GM12875 (cell line): ENCODE measurements around the gene SCEL.
"Not testable (repeated sequence)": the region's sequence is repeated elsewhere in the genome, so short reads cannot be mapped to it uniquely, and the experiment has no call there.

Source experiments
- H3K4me3 ChIP-seq: one replicate; pipeline ENCODE4 v1.5.1; 2011; ENCODE audit warnings: low read depth, low read length, control low read depth
- CTCF ChIP-seq: IDR thresholded peaks from 2 replicates; pipeline ENCODE4 v1.5.1; 2011; ENCODE audit warnings: low read depth, mild to moderate bottlenecking, control low read depth, inconsistent platforms, low read length, moderate library complexity, borderline replicate concordance; ENCODE audit not compliant: insufficient read depth

The SCEL gene

GRCh38 chr13:77628170-77628569 lies 92.7 kb downstream of the SCEL start:
- no peak overlapping the region for H3K4me3 ChIP-seq
- TF ChIP-seq CTCF = no peak

- H3K4me3 ChIP-seq = no peak overlapping the region
Observed at GRCh38 chr13:77637588-77637987, 102.1 kb downstream of the SCEL start.

DNA sequence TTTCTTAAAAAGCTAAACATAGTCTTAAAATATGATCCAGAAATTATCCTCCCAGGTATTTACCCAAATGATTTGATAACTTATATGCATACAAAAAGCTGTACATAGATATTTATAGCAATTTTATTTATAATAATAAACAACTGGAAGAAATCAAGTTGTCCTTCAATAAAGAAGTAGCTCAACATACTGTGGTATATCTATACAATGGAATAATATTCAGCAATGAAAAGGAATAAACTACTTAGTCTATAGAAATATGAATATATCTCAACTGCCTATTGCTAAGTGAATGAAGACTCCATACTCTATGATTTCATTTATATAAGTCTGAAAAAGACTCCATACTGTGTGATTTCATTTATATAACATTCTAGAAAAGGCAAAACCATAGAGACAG lies 114.9 kb downstream of the SCEL start:
- TF ChIP-seq CTCF = no peak
- H3K4me3 ChIP-seq = no peak overlapping the region

More at GRCh38 chr13:77637588-77637987, 102.1 kb downstream of the SCEL start:
- TF ChIP-seq CTCF = no peak

- TF ChIP-seq CTCF = no peak
- H3K4me3 ChIP-seq = no peak overlapping the region
Observed at GRCh38 chr13:77653301-77653700, 117.8 kb downstream of the SCEL start.

GRCh38 chr13:77660016-77660415 lies 124.5 kb downstream of the SCEL start:
- H3K4me3 ChIP-seq = not testable (repeated sequence)

GRCh38 chr13:77660841-77661250 lies 125.3 kb downstream of the SCEL start:
- TF ChIP-seq CTCF = no peak
- H3K4me3 ChIP-seq = no peak overlapping the region

- H3K4me3 ChIP-seq = not testable (repeated sequence)
Observed at GRCh38 chr13:77662301-77662700, 126.8 kb downstream of the SCEL start.

DNA sequence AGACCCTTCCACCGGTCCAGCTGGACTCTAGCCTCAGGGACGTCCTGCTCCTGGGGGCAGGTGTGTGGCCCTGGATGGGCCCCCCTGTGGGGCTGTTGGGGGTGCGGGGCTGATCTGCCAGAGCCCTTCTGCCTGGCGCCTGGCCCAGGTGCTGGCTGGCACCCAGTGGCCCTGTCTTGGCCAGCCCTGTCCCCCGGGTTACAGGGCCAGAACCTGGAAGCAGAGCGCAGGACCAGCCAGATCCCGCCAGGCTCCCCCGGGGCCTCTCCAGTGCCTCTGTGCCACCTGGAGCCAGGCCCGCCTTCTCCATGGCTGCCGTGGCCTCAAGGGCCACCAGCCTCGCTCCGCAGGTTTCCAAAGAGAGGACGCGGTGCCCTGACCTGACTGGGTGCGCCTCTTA lies 127.3 kb downstream of the SCEL start:
- H3K4me3 ChIP-seq = not testable (repeated sequence)

- H3K4me3 ChIP-seq = no peak overlapping the region
- TF ChIP-seq CTCF = no peak
Observed at GRCh38 chr13:77674852-77675251, 139.3 kb downstream of the SCEL start.
